GM12891 (cell line): ENCODE results near the gene SLBP.

Experiments used
- PAX5 ChIP-seq: IDR thresholded peaks from 2 replicates; pipeline ENCODE4 v1.6.1; 2011; ENCODE audit warnings: low read length, moderate library complexity, mild to moderate bottlenecking; ENCODE audit not compliant: insufficient read depth, severe bottlenecking
- POLR2A ChIP-seq: IDR thresholded peaks from 2 replicates; pipeline ENCODE4 v1.6.1; 2011; ENCODE audit warnings: low read depth, low read length, control low read depth
- POLR2AphosphoS5 ChIP-seq: IDR thresholded peaks from 2 replicates; pipeline ENCODE4 v1.6.1; 2011; ENCODE audit warnings: low read depth, low read length, control low read depth
- POU2F2 ChIP-seq: IDR thresholded peaks from 2 replicates; pipeline ENCODE4 v1.6.1; 2011; ENCODE audit warnings: low read depth, mild to moderate bottlenecking, control low read depth, low read length, moderate library complexity
- SPI1 ChIP-seq: IDR thresholded peaks from 2 replicates; pipeline ENCODE4 v1.6.1; 2011; ENCODE audit warnings: low read depth, low read length, control low read depth
- TAF1 ChIP-seq: IDR thresholded peaks from 2 replicates; pipeline ENCODE4 v1.6.1; 2011; ENCODE audit warnings: low read depth, low read length, control low read depth

DNA sequence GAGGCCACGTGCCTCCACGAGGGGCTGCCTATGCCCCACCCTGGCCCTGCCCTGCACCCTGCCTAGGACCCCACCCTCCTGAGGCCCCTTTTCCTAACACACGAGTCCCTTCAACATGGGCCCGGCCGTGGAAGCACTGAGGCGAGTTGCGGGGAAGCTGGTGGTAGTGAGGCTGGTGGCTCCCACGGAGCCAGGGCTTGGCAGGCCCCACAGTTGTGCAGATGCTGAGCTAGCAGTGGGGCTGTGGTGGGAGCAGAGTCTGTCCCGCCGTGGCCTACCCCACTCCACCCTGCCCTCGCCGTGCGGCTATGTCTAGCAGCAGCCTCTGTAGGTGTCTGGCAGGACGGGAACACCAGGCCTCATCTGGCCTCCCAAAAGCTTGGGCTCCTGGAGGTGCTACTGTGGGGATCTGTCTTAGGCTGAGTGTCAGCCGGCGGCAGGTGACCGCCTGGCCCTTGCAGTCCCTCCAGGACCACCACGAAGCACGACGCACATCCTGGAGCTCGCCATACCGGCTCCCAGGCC is 28.0 kb upstream of the SLBP start:
- TF ChIP-seq POLR2AphosphoS5 = no peak
- no peak for TF ChIP-seq SPI1
- TF ChIP-seq POLR2A = no peak
- TF ChIP-seq TAF1 = no peak
- no peak for TF ChIP-seq POU2F2
- no peak for TF ChIP-seq PAX5
